Stimulated activated naive CD8-positive, alpha-beta T cell treated with anti-CD3 and anti-CD28 coated beads, Interleukin-15, Interleukin-2, amounts not matched to agents 100 ng/mL and 50 ng/mL, for 24 hours (primary cell): ENCODE data around the gene LRRK1.

Source experiments
- H3K27ac Mint-ChIP-seq: one replicate; pipeline ENCODE4 v1.8.0; 2021; ENCODE audit warnings: mild to moderate bottlenecking, mixed read lengths
- H3K27me3 Mint-ChIP-seq: one replicate; pipeline ENCODE4 v1.8.0; 2021; ENCODE audit warnings: mixed read lengths
- H3K36me3 Mint-ChIP-seq: one replicate; pipeline ENCODE4 v1.8.0; 2021; ENCODE audit warnings: low read depth, mixed read lengths
- H3K4me1 Mint-ChIP-seq: one replicate; pipeline ENCODE4 v1.8.0; 2021; ENCODE audit warnings: low read depth, mixed read lengths
- H3K4me3 Mint-ChIP-seq: one replicate; pipeline ENCODE4 v1.8.0; 2021; ENCODE audit warnings: mild to moderate bottlenecking, mixed read lengths
- H3K9me3 Mint-ChIP-seq: one replicate; pipeline ENCODE4 v1.8.0; 2021; ENCODE audit warnings: mixed read lengths

LRRK1 gene

GRCh38 chr15:100885116-100885515 is 34.0 kb upstream of the LRRK1 start:
- Mint-ChIP-seq H3K27ac (no peak overlapping the region), H3K36me3 (no peaks in the 10 kb centered on the region), H3K9me3 (no peaks in the 10 kb centered on the region), H3K4me3 (no peak overlapping the region), H3K27me3 (peaks cover 68% of the 10 kb centered on the region), H3K4me1 (peaks cover 8% of the 10 kb centered on the region)

GRCh38 chr15:100885811-100886210 is 33.3 kb upstream of the LRRK1 start:
- no peaks in the 10 kb centered on the region for H3K9me3 Mint-ChIP-seq
- no peak overlapping the region for H3K4me3 Mint-ChIP-seq
- no peaks in the 10 kb centered on the region for H3K36me3 Mint-ChIP-seq
- peaks cover 3% of the 10 kb centered on the region for H3K4me1 Mint-ChIP-seq
- no peak overlapping the region for H3K27ac Mint-ChIP-seq
- H3K27me3 Mint-ChIP-seq, result peaks cover 66% of the 10 kb centered on the region

DNA sequence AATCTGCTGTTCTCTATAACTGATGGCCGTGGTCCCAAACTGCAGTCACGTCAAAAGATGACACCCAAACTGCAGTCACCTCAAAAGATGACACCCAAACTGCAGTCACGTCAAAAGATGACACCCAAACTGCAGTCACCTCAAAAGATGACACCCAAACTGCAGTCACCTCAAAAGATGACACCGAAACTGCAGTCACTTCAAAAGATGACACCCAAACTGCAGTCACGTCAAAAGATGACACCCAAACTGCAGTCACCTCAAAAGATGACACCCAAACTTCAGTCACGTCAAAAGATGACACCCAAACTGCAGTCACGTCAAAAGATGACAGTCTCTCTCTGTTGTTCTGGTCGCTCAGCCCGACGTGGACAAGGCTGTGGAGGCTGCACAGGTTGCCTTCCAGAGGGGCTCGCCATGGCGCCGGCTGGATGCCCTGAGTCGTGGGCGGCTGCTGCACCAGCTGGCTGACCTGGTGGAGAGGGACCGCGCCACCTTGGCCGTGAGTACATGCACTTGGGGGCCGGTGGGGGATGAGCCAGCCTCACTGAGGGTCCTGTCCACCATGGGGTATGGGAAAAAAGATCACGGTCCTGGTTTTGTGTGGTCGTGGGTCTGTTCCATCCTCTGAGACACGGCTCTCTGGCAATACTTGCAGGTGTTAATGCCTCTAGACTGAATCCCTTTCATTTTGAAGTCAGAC is 31.8 kb upstream of the LRRK1 start:
- no peaks in the 10 kb centered on the region for H3K9me3 Mint-ChIP-seq
- H3K4me1 Mint-ChIP-seq, result no peaks in the 10 kb centered on the region
- no peaks in the 10 kb centered on the region for H3K36me3 Mint-ChIP-seq
- no peak overlapping the region for H3K4me3 Mint-ChIP-seq
- H3K27me3 Mint-ChIP-seq, result peaks cover 56% of the 10 kb centered on the region
- no peak overlapping the region for H3K27ac Mint-ChIP-seq

DNA sequence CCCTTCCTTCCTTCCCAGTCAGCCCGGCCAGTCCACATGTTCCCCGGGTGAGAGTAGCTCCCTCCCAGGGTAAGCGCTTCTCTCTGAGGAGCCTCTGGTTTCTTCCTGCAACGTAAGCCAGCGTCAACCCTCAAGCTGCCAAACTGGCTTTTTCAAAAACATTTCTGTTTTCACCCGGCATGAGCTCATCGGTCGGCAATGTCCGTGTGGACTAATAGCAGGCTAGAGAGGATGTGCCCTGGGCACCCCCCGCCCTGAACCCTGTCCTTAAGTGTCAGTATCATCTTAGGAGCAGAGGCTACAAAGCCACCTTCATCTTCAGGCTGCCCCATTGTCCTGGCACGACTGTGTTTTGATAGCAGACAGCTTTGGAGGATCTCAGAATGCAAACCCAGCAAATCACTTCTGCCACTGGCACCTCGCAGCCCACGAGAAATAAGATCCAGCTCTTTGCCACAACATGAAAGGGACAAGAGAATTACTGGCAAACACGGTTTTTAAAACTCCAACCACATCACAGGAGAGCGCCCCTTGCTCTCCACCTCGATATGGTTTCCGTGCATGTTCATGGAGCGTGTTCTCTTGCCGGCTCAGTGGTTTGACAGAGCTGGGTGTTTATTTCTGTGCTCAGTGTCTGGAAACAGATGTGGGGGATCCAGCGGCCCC is 29.6 kb upstream of the LRRK1 start:
- Mint-ChIP-seq H3K9me3 (no peaks in the 10 kb centered on the region), H3K4me1 (no peaks in the 10 kb centered on the region), H3K27ac (no peak overlapping the region), H3K36me3 (no peaks in the 10 kb centered on the region), H3K27me3 (peaks cover 49% of the 10 kb centered on the region), H3K4me3 (no peak overlapping the region)

DNA sequence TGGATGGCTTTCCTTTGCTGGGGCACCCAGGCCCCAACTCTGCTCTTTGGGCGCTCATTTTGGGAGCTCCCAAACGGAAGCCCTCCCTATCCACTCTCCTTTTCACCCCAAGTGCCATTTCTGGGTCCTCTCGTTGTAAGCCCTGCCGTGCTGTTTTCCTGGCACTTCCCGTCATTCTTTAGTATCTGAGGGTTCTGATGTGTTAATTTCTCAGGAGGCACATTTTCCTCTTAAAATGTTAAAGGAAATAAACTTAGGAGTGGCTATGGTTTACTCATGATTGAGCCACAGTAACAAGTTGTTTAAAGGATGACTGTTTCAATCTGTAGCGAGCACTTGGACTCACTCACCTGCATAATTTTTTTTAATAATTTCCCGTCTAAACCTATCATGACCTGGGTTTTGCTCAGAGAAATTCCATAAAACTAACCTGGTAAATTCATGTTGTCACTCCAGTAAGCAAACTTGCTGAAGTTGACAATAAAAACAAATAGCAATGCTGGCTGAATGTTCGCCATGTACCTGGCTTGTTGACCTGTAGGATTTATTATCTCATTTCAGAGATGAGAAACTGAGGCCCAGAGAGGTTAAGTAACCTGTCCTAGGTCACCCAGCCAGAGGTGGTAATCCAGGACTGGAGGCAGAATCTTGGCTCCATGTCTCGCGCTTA is 29.0 kb upstream of the LRRK1 start:
- Mint-ChIP-seq H3K9me3 (no peaks in the 10 kb centered on the region), H3K4me3 (no peak overlapping the region), H3K4me1 (no peaks in the 10 kb centered on the region), H3K27ac (no peak overlapping the region), H3K36me3 (no peaks in the 10 kb centered on the region), H3K27me3 (peaks cover 43% of the 10 kb centered on the region)

- no peak overlapping the region for H3K27ac Mint-ChIP-seq
- no peak overlapping the region for H3K4me3 Mint-ChIP-seq
- no peaks in the 10 kb centered on the region for H3K4me1 Mint-ChIP-seq
- no peaks in the 10 kb centered on the region for H3K36me3 Mint-ChIP-seq
- no peaks in the 10 kb centered on the region for H3K9me3 Mint-ChIP-seq
- peaks cover 41% of the 10 kb centered on the region for H3K27me3 Mint-ChIP-seq
These were observed 28.3 kb upstream of the LRRK1 start for GRCh38 chr15:100890850-100891249.

DNA sequence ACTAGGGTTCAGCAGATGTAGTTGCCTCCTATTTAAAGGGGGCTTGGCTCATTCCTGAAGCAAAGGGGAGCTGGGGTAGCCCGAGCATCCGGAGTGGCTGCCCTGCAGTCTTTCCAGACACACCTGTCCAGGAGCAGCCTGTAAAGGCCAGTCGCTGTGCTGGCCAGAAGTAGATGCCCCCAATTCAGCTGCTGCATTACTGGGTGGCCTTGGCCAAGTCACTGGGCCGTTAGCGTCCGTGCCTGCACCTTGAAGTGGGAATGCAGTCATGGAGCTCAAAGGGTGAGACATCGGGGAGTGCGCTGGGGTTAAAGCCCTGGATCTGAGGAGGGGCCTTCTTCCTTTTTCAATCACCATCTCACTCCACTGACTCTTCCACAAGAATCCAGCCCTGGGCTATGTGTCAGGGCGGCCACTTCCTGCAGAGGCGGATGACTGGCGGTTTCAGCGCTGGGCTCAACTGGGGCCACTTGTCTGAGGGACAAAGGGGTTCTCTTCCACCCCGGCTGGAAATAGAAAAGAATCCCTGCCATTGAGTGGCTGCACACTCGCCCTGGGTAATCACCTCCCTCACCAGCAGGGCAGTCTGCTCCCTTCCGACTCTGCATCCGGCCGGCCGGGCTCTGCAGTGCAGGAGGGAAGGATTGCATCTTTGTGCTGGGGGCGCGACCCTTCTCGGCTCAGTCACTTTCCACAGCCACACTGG is 27.7 kb upstream of the LRRK1 start:
- Mint-ChIP-seq H3K36me3 (no peaks in the 10 kb centered on the region), H3K9me3 (no peaks in the 10 kb centered on the region), H3K27me3 (peaks cover 47% of the 10 kb centered on the region), H3K4me1 (no peaks in the 10 kb centered on the region), H3K4me3 (no peak overlapping the region), H3K27ac (no peak overlapping the region)

- Mint-ChIP-seq H3K4me1 (no peaks in the 10 kb centered on the region), H3K27ac (no peak overlapping the region), H3K9me3 (no peaks in the 10 kb centered on the region), H3K27me3 (peaks cover 47% of the 10 kb centered on the region), H3K36me3 (no peaks in the 10 kb centered on the region), H3K4me3 (no peak overlapping the region)
These were observed 27.2 kb upstream of the LRRK1 start for GRCh38 chr15:100892013-100892355.

GRCh38 chr15:100893261-100893963 is 25.7 kb upstream of the LRRK1 start:
- Mint-ChIP-seq H3K36me3 (no peaks in the 10 kb centered on the region), H3K27me3 (peaks cover 47% of the 10 kb centered on the region), H3K4me1 (no peaks in the 10 kb centered on the region), H3K27ac (no peak overlapping the region), H3K4me3 (no peak overlapping the region), H3K9me3 (no peaks in the 10 kb centered on the region)

GRCh38 chr15:100893964-100894295 is 25.2 kb upstream of the LRRK1 start:
- Mint-ChIP-seq H3K27ac (no peak overlapping the region), H3K36me3 (no peaks in the 10 kb centered on the region), H3K27me3 (peaks cover 47% of the 10 kb centered on the region), H3K4me1 (no peaks in the 10 kb centered on the region), H3K9me3 (no peaks in the 10 kb centered on the region), H3K4me3 (no peak overlapping the region)

- no peaks in the 10 kb centered on the region for H3K9me3 Mint-ChIP-seq
- no peak overlapping the region for H3K27ac Mint-ChIP-seq
- no peaks in the 10 kb centered on the region for H3K4me1 Mint-ChIP-seq
- no peak overlapping the region for H3K4me3 Mint-ChIP-seq
- peaks cover 31% of the 10 kb centered on the region for H3K27me3 Mint-ChIP-seq
- H3K36me3 Mint-ChIP-seq, result no peaks in the 10 kb centered on the region
These were observed 23.4 kb upstream of the LRRK1 start for GRCh38 chr15:100895721-100896120.

DNA sequence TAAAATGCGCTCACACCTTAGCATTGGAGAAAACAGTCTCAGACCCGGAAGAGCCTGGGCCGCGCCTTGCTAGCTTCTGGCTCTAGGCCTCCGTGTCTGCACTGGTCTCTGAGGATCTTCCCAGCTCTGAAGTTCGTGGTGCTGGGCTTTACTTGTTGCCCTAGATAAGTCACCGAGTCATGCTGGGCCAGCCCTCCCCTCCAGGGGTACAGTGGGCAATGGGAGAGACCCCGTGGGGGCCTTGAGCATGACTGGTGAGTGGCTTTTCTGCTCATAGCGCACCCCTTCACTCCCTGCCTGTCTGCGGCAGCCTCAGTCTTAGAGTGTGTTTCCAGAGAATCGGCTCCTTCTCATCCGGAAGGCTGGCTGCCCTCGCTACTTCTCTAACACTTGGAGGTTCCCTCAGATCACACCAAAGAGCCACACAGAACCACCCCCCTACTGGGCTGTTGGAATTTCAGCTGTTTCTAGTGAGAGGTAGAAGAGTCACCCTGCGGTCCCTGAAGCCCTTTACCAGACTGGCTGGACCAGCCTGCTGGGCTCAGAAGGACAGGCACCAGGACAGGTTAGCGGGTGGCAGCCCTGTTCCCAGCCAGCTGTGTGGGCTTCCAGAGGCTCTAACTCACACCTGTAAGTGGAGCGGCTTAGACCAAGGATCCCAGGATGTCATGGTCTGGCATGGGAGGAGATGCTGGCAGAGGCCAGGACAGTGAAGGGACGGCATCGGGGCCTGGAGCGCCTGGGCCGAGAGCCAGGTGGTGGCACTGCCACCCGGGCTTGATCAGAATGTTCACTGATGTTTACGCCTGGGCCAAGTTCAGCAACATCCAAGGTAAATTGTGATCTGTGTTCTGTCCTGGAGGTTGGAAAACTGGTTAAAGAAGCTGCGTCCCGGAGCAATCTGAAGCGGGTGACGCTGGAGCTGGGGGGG is 21.7 kb upstream of the LRRK1 start:
- peaks cover 23% of the 10 kb centered on the region for H3K27me3 Mint-ChIP-seq

GRCh38 chr15:100898152-100898490 is 21.0 kb upstream of the LRRK1 start:
- no peak overlapping the region for H3K27ac Mint-ChIP-seq
- no peaks in the 10 kb centered on the region for H3K4me1 Mint-ChIP-seq
- H3K36me3 Mint-ChIP-seq, result no peaks in the 10 kb centered on the region
- H3K4me3 Mint-ChIP-seq, result no peak overlapping the region
- H3K9me3 Mint-ChIP-seq, result no peaks in the 10 kb centered on the region
- H3K27me3 Mint-ChIP-seq, result peaks cover 18% of the 10 kb centered on the region

More for the DNA sequence above, 21.7 kb upstream of the LRRK1 start:
- no peak overlapping the region for H3K4me3 Mint-ChIP-seq
- H3K36me3 Mint-ChIP-seq, result no peaks in the 10 kb centered on the region
- no peak overlapping the region for H3K27ac Mint-ChIP-seq
- no peaks in the 10 kb centered on the region for H3K9me3 Mint-ChIP-seq
- H3K4me1 Mint-ChIP-seq, result no peaks in the 10 kb centered on the region
